H1 (cell line): Measurements from ENCODE around the gene PFDN4. TPM values are rescaled to one million over a fixed set of nuclear protein-coding genes. Genes with fewer than 3 reads are reported as not detected.

Source experiments
- CHD2 ChIP-seq: IDR thresholded peaks from 2 replicates; pipeline ENCODE4 v1.6.1; 2012; ENCODE audit warnings: low read length, improper control_type of control experiment
- CHD7 ChIP-seq: fragments of 300-600 bp; sonication (generic); IDR thresholded peaks from 2 replicates; pipeline ENCODE4 v1.7.1; 2012; ENCODE audit warnings: low read length, moderate library complexity, mild to moderate bottlenecking, inconsistent platforms; ENCODE audit not compliant: insufficient replicate concordance
- E2F6 ChIP-seq: IDR thresholded peaks from 2 replicates; pipeline ENCODE4 v1.6.1; 2012; ENCODE audit warnings: inconsistent platforms
- GABPA ChIP-seq: IDR thresholded peaks from 2 replicates; pipeline ENCODE4 v1.6.1; 2011; ENCODE audit warnings: mild to moderate bottlenecking, low read length, moderate library complexity, borderline replicate concordance; ENCODE audit not compliant: insufficient read depth
- TBP ChIP-seq: IDR thresholded peaks from 2 replicates; pipeline ENCODE4 v1.6.1; 2011; ENCODE audit warnings: low read depth, low read length, improper control_type of control experiment
- polyA plus RNA-seq, 7 experiments: library from polyadenylated mRNA; depleted of rRNA in 3 of 7; stranded (reverse) in 5 of 7; unstranded in 2 of 7; fragments of >200 nt in 5 of 7; fragments of 200-250 nt in 2 of 7; gene quantifications; 1 replicate in 5 of 7; 2 replicates in 1 of 7; 4 replicates in 1 of 7; pipeline versions ENCODE4 v1.2.1 to v1.2.3, GENCODE V29; 2011 to 2013; ENCODE audit warnings: missing spikeins in 2 of 7, mixed read lengths in 2 of 7
- total RNA-seq: library from RNA; stranded (reverse); fragmentation: NEBNext Ultra II Directional; extraction: Animal tissue kit (Norgen Biotek cat#: 25700); gene quantifications from 2 replicates; pipeline ENCODE4 v1.2.1, GENCODE V29; 2021

Gene PFDN4
- total and polyA plus RNA-seq, 2 of the 8 experiments (the other 6 are each of a cell fraction or from before 2014, with no cell fraction given) = 41.9 to 96.8 TPM

GRCh38 chr20:54184904-54185626 is 22.8 kb upstream of the PFDN4 start (continued):
- no peak for TF ChIP-seq CHD7
- TF ChIP-seq CHD2 = no peak
- no peak for TF ChIP-seq TBP
- no peak for TF ChIP-seq GABPA
- no peak for TF ChIP-seq E2F6
